CD4-positive, alpha-beta T cell treated with Interleukin-6 for 4 hours (primary cell): ENCODE data around the gene ZNF215.
"Not testable (repeated sequence)": the region's sequence is repeated elsewhere in the genome, so short reads cannot be mapped to it uniquely, and the experiment has no call there.

Experiments
- DNase-seq: peaks from one replicate; pipeline ENCODE4 v3.0.0-alpha.2; 2020; ENCODE audit warnings: mixed read lengths

ZNF215 gene

DNA sequence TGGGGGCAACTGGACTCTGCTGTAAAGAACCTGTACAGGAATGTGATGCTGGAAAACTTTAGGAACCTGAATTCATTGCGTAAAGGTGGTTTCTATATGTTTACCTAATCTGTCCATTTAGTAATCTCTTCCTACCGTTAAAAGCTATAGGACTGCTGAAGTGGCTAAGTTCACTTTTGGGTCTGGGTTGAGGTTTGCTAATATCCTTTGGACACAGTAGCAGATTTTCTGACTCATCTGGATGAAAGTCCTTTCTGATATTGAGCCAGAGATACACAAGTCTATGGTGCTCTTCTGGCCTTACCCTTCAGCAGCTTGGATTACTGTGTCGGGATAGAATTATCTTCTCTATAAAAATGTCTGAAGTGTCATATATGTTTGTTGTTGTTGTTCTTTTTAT lies 16.9 kb downstream of the ZNF215 start:
- no peak for DNase-seq

DNA sequence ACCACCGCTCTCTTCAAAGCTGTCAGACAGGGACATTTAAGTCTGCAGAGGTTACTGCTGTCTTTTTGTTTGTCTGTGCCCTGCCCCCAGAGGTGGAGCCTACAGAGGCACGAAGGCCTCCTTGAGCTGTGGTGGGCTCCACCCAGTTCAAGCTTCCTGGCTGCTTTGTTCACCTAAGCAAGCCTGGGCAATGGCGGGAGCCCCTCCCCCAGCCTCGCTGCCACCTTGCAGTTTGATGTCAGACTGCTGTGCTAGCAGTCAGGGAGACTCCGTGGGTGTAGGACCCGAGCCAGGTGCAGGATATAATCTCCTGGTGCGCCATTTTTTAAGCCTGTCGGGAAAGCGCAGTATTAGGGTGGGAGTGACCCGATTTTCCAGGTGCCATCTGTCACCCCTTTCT lies 28.0 kb downstream of the ZNF215 start:
- not testable (repeated sequence) for DNase-seq

DNA sequence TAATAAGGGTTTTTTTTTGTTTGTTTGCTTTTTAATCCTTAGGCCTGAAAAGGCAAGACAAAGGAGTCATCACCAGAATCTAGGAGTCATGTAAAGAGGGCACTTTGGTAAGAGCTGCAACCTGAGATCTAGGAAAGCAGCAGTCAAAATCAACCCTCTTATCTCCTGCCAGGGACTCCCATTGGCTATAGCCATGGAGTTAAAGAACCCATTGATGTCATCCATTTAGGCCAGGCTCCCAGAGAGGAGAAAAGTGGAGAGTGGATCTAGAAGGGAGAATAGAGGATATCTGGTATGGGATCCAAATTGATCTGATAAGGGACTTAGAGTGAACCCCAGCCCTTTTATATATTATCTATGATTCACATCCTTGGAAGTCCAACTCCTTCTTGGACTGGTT lies 35.9 kb downstream of the ZNF215 start:
- DNase-seq: no peak

DNA sequence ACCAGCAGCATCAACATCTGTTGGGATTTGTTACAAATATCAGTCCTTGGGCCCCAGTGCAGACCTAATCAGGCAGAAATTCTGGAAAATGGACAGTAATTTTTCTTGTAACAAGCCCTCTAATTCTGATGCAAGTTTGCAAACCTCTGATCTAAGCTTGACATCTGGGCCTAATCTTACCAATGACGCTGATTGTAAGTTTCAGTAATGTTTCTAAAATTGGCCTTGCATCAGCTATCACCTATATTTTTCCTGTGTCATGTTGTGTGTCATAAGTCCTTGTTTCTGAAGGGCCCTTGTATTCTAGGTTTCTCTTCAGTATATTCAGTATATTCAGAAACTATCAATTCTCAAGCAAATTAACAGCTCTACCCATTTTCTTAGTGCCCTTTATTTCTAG lies 36.4 kb downstream of the ZNF215 start:
- no peak for DNase-seq

DNA sequence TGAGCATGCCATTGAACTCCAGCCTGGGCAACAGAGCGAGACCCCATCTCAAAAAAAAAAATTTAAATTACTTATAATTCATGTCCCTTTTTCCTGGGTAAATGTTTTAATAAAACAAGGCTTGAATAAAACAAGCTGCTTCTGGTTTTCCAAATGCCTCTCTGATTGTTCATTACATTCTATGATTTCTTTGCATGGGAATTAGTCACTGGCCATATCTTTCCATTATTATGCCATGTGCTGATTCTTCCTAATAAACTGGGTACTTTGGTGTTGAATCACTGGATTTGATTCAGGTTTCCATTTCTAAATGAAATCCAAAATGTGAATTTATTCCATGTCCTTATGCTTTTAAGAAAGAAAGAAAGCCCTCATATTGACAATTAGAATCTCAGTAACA lies 42.6 kb downstream of the ZNF215 start:
- no peak for DNase-seq

DNA sequence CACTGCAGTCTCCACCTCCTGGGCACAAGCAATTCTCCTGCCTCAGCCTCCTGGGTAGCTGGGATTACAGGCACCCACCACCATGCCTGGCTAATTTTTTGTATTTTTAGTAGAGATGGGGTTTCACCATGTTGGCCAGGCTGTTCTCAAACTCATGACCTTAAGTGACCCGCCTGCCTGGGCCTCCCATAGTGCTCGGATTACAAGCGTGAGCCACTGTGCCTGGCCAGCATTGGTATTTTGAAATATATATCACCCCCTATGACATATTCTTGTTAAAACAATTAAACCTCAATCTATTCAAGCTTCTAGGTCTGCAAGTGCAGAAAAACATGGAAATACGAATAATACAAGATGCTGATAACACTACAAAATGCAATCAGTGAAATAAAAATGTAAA lies 43.6 kb downstream of the ZNF215 start:
- DNase-seq: not testable (repeated sequence)

DNA sequence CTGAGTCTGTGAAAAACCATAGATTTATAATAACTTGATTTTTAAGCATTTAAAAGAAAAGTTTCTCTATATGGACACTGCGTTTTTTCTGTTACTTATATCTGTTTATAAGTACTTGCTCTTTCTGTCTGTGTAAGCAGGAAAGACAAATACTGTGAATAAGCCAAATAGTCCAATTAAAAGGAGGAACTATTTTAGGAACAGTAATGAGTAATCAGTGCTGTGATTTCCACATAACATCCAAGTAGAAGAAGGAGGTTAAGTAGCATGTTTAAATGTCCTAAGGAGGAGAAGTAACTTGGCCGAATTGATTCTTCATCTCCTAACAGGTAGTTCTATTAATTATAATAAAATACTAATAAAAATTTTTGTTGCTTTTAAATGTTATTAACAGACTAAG lies 53.1 kb downstream of the ZNF215 start:
- no peak for DNase-seq

DNA sequence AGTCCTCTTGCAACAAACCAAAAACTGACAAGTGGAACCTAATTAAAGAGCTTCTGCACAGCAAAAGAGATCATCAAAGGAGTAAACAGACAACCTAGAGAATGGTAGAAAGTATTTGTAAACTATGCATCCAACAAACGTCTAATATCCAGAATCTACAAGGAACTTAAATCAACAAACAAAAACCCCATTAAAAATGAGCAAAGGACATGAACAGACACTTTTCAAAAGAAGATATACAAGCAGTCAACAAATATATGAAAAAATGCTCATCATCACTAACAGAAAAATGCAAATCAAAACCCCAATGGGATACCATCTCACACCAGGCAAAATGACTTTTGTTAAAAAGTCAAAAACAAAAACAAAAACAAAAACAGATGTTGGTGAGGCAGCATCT lies 60.3 kb downstream of the ZNF215 start:
- DNase-seq: no peak

DNA sequence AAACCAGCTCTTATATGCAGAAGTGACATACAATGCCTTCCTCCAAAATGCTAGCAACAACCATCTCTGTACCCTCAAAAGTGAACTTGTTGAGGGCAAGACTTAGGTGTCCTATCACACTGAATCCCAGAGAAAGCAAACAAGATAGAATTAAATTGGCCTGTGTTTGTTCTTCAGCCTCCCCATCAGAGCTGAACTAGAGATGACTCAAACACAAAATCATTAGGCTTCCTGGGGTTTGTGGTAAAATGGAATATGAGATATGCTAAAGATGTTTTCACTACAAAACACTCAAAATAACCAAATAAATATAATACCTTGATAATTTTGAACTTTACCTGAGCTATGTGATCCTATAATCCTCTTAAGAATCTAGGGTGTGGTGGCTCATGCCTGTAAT lies 62.3 kb downstream of the ZNF215 start:
- DNase-seq: no peak

DNA sequence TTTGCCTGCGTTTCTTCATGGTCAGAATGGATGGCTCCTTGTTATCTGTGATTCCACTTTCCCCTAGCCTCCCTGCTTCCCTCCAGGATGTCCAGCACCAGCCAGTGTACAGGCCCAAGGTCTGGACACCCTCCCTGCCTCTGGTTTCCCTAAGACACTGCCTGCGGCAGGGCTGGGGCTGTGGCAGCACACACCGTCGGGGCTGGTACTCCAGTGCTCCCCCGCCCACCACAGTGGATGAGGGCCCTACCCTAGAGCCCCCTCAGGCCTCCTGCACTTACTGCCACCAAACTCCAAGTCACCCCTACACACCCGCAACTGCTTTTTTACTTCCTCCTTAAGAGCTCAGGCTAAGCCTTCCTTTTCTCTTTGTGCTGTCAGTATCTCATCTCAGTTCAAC lies 65.0 kb downstream of the ZNF215 start:
- DNase-seq: no peak

DNA sequence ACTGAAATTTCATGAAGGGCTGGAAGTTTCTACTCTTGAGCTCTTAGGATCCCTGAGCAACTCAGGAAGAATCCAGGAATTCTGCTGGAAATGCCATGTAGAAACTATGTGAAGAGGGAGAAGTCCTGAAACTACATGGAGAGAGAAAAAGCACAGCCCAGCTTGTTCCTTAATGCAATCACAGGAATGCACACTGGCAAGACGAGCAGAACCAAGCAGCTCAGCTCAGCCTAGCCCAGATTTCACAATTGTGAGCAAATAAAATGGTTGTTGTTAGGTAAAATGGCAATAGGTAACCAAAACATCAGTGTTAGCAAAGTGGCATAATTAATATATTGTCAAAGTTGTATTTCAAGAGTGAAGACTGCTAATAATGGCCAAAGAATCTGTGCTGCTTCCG lies 65.8 kb downstream of the ZNF215 start:
- no peak for DNase-seq

DNA sequence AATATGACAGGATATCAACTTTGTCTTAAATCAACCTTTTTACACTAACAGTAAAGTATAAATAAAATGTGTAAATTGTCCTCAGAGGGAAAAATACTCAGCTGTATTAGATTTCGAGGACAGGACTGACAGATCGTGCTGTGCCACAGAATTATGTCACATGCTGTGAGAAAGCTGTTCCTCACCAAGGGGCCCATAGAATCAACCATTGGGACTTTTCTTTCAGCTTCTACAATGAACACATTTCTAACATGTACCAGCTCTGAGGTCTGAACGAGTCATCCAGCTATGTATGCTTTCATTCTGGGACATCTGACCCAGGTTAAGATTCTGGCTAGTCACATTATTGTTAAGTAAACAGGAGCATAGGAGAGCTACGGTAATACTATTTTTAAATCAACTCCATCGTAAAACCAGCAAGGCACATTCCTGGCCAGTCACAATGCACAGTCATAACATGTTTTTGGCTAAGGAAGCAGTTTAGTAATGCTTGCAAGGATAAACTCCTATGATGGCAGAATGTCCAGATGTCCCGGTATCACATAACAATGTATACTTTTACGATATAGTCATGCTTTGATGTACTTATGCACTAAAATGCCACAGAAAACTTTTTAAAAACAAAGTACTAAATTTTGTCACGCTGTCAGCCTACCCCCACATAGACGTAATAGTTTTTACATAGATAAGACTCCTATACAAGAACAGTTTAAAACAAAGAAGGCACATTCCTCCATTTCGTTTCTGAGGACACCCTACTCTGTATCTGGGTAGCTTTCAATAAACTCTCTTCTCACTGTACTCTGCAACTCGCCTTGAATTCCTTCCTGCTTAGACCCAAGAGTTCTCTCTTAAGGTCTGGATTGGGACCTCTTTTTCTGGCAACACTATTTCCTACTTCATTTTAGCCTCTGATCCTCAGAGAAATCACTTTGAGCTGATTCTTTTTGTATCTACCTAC lies 66.5 kb downstream of the ZNF215 start:
- no peak for DNase-seq

DNA sequence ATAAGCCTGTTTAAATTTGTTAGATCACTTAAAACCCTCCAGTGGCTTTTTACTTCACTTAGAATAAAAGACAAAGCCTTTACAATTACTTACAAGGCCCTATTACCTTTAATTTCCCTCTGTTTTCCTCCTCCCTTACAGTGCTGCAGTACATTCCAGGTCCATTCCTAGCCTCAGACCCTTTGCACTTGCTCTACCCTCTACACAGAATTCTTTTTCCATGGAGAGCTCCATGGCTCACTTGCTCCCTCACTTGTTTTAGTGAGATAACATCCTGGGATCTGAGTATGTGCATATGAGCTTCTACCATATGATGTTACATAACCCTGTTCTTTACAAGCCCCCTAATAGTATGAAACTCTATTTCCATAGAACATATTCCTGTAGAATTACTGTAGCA lies 69.5 kb downstream of the ZNF215 start:
- no peak for DNase-seq

DNA sequence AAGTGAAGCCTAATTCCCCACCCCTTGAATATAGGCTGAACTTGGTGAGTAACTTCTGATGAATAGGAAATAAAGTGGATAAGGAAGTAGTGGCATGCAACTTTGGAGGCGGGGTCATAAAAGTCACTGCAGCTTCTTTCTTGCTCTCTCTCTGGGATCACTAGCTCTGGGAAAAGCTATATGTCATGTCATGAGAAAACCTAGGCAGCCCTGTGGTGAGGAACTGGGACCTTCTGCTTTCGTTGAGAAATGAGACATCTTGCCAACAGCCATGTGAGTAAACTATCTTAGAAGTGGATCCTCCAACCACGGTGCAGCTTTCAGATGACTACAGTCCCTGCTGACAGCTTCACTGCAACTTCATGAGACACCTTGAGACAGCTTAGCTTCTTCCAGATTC lies 78.3 kb downstream of the ZNF215 start:
- DNase-seq: no peak
